Medulla oblongata (tissue), 1 donor: ENCODE measurements around the gene EHD4.

Source experiments
- DNase-seq: peaks from one replicate; pipeline ENCODE4 v3.0.0-alpha.2; 2015; ENCODE audit errors: extremely low spot score

Gene EHD4

DNA sequence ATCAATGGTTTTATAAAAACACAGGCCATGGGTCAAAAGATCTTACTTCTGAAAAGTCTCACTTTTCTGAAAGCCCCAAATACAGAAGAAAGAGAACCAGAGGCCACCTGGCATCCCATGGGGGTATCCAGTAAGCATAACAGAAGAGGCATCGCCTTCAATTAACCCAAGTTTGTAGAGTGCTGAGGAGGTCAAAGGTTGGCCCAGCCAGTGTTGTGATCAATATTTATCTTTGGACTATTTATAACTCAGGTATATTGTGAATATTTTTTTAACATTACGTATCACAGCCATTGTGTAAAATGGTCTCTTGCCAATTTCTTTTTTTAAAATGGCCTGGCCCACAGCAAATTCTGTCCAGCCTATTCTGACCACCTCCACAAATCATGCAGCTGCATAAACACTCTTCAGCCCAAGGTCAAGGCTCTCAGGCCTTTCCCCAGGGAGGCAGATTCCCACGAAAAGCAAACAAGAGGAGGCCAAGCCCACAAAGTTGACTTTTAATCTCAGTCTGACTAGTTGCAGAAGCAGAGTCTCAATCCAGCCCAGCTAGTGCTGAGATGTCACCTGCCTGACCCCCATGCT, 52.3 kb downstream of the EHD4 start:
- no peak for DNase-seq

DNA sequence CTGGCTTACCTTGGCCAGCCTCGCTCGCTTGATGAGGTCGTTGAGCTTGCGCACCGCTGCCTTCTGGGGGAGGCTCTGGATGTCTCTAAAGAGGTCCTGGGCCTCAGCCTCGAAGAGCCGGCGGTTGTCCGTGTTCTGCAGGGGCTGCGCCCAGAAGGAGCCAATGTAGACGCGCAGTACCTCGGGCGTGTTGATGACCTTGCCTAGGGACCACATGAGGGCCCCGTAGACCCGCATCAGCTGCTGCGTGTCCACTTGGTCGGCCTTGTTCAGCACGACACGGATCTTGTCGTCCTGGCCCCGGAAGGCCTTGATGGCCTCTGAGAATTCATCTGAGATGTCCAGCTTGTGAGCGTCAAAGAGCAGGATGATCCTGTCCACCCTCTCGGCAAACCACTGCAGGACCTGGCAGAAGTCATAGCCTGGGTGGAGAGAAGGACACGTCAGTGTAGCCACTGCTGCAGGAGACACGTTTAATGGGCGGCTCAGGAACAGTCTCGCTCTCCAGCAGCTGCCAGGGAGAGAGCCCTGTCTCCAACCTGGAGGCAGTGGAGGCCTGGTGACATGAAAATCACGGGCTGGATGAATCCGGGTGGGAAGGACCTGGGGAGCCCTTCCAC, 53.0 kb downstream of the EHD4 start:
- no peak for DNase-seq

DNA sequence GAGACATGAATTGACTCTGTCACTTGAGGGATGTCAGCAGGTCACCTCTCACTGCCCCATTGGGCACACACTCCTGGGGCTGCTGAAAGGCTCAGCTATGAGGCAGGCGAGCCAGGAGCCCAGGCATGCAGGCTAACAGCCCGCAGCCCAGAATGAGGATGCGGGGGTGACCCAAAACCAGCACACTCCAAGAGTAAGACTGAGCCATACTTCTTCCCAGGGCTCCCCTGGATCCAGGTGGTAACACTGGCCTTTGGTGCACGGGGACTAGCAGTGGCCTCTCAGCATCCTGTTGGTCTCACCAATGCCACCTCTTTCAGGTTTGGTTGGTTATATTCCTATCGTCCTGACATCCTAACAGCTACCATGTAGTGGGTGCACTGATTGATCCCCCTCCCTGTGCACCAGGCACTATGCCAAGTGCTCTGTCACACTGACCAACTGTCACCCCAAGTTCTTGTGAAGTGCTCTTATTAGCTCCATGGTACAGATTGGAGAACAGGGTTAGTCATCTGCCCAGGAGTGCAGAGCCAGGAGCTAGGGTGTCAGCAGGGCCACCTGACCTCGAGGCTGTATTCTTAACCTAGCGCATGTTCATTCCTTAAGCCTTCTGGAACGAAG, 53.7 kb downstream of the EHD4 start:
- no peak for DNase-seq

DNA sequence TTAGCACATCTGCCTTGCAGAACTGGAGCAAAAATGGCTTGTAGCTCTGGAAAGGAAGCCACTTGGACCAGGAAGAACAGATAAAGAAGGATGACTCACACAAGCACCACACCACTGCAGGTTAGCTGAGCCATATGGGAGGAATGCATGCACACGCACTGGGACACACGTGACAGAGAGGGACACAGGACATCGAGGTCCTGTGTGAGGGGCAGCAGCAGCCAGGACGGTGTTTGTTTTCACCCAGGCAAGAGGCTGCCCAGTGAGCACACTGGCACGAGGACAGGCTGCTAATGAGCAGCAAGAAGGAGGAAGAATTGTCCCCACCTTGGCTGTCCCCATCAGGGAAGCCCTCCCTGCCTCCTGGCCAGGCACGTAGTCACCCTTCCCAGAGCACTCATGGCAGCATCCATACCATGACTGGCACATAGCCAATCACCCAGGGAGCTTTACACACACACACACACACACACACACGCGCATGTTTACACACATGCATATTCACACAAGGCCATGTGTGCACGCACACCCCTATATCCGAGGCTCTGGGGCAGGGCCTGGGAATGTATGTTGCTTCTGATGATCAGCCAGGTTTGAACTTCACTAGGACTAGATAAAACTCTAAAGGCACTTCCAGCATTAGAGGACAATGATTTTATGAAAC, 54.5 kb downstream of the EHD4 start:
- no peak for DNase-seq

GRCh38 chr15:41915255-41915994, 56.9 kb downstream of the EHD4 start:
- DNase-seq: no peak

- peak; percentile 47 for DNase-seq
Measured at GRCh38 chr15:41914411-41914810, 57.9 kb downstream of the EHD4 start.

- no peak for DNase-seq
Measured at GRCh38 chr15:41913256-41913655, 59.1 kb downstream of the EHD4 start.

GRCh38 chr15:41911691-41912345, 60.5 kb downstream of the EHD4 start:
- DNase-seq: no peak

- no peak for DNase-seq
Measured at GRCh38 chr15:41908736-41909461, 63.5 kb downstream of the EHD4 start.

- DNase-seq: no peak
Measured at GRCh38 chr15:41907141-41907540, 65.2 kb downstream of the EHD4 start.

DNA sequence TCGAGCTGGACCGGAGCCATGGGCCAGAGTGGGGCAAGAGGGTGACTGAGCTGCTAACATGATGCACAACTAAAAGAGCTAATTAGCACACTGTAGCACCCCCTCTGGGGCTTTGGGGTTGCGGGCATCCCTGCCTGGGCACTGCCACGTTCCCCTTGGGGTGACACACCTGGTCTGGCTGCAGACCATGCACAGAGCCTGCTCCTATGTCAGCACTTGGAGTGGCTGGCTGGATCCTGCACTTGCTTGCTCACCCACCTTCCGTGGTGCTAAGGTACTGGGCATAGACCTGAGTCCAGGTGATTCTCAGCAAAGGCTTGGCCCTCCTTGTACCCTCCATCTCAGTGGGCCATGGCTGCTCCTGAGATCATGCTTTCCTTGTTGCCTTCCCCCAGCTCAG, 65.7 kb downstream of the EHD4 start:
- no peak for DNase-seq

DNA sequence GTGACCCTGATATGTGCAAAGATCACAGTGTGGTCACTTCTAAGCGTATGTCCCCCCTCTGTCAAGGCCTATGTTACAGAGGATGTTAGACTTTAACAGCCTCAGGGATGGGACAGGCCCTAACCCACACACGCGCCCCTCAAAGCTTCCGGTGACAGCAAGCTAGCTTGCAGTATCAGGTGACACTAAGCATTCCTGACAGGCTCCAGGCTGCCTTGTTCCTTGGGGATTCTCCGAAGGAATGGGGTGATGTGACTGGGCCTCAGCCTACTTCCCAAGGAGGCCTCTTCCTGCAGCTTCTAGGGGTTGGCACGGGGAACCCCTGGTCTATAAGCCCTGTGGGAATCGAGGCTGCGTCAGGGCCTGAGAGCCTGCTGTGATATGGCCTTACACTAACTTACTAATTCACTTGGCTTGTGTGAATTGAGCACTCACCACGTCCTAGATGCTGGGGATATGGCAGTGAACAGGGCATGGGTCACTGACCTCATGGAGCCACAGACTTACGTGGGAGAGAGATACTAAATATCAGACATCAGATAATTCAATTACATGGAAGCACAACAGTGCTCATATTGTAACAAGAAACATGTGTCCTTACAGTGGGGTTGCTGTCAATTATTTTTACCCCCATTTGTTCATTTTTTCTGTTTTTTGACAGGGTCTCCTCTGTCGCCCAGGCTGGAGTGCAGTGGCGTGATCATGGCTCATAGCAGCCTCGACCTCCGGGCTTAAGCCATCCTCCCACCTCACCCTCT, 67.1 kb downstream of the EHD4 start:
- no peak for DNase-seq

DNA sequence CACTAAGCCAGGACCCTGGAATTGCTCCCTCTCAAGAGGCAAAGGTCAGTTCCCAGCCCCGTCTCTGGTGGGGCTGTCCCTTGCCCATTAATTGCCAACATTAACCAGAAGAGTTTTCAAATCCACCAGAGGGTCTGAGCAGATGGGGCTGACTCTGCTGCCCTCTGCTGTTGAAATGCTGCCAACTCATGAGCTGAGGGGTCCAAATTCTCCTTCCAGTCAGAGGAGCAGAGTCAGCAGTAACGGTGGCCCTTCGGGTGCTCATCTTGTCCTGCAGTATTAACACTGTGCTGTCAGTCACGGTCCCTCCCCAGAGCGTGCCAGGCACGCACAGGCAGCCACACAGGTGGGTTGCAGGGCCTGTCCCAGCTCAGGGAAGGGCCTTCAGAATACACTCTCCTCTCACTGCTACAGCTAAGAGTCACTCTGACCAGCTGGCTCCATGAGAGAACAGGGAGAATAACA, 67.8 kb downstream of the EHD4 start:
- peak; percentile 85 for DNase-seq

GRCh38 chr15:41903782-41904181, 68.6 kb downstream of the EHD4 start:
- no peak for DNase-seq

DNA sequence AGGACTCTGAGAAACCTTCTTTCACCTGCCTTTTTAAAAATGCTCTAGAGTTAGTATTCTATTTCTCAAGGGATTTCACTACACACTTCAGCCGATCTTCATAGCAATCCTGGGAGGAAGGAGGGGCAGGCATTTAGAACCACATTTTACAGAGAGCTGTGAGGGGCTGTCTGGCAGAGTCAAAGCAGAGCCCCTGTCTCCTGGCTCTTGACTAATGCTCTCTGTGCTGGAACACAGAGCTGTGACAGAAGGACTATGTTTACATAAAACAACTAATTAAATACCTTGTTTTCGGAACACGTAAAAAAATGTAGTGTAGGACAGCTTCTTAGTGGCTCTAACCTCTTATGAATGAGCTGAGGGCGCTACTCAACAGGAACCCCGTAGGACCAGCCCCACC, 70.9 kb downstream of the EHD4 start:
- DNase-seq: no peak

DNA sequence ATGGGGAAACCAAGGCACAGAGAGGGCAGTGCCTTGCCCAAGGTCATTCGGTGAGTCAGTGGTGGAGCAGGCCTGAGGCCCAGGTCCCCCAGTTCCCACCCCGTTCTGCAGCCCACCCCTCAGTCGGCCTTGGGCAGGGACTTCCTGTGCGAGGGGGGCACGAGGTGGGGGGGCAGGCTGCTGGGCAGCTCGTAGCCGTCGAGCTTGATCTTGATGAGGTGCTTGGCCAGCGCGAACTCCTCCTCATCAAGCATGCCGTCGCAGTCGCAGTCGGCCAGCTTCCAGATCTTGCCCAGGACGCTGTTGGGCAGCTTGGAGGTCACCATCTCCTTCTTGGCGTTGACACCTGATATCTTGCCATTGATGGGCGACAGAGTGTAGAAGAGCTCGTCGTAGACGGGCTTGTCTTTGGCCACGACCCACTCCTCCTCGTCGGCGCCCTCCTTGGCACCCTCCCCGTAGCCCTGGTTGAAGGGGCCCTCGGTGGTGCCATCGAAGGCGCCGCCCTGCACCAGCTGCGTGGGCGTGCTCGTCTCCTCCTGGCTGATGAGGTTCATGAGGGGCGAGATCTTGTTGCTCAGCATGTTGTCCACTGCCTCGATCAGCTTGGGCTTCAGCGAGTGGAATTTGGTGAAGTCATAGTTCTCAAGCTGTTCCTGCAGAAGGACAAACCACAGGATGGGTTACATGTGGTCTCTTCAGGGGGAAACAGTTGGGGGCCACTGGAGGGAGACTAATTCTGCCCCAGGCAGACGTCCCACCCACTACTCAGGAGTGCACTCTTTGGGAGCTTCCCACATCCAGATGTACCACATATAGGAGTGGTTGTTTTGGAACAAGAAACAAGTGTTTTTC, 71.6 kb downstream of the EHD4 start:
- no peak for DNase-seq

DNA sequence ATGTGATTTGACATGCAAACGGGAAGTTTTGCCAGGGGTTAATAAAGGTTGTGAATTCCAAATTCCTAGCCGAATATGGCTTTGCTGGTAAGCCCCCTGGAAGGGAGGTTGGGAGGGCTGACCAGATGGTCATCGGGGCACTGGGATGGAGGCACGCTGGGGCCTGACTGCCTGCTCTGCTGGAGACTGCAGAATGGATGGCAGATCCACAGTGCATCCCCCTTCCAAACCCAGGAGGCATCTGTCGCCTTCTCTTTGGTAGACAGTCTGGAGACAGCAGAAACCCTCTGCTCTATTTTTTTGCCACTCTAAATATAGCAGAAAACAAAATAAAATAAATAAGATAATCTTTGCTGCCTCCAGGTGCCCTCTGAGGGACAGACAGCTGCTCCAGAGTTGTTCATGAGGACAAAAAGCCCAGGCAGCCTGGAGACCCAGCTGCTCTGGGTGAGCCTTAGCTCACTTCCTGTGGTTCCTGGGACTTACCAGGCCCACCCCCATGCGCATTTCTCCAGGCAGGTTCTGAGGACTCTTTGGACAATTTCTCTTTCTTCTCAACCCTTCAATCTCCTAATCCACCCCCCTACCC, 72.4 kb downstream of the EHD4 start:
- DNase-seq: no peak

GRCh38 chr15:41897363-41897799, 75.0 kb downstream of the EHD4 start:
- DNase-seq: no peak

DNA sequence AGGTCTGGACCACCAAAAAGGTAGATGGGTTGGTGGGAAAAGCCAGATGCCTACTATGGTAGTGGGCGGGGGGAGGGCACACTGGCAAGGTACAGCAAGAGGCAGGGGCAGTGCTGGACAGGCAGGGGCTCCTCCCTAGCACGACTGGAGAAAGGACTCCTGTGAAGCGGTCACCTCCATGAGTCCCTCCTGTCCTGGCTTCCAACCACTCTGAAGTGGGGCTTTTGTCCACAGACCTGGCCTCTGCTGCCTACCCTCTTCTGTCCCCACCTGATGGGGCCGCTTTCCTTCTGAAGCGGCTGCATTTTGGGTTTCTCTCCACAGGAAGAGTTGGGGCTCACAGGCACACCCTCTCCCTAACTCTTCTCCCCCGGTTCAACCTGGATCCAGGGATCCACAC, 75.8 kb downstream of the EHD4 start:
- no peak for DNase-seq
